Measurements from ENCODE around the gene IGFBP6. TPM values are rescaled to one million over a fixed set of nuclear protein-coding genes. Genes with fewer than 3 reads are reported as not detected.

The IGFBP6 gene
- total RNA-seq, 1 donor from 2014 or later: 102 TPM

DNA sequence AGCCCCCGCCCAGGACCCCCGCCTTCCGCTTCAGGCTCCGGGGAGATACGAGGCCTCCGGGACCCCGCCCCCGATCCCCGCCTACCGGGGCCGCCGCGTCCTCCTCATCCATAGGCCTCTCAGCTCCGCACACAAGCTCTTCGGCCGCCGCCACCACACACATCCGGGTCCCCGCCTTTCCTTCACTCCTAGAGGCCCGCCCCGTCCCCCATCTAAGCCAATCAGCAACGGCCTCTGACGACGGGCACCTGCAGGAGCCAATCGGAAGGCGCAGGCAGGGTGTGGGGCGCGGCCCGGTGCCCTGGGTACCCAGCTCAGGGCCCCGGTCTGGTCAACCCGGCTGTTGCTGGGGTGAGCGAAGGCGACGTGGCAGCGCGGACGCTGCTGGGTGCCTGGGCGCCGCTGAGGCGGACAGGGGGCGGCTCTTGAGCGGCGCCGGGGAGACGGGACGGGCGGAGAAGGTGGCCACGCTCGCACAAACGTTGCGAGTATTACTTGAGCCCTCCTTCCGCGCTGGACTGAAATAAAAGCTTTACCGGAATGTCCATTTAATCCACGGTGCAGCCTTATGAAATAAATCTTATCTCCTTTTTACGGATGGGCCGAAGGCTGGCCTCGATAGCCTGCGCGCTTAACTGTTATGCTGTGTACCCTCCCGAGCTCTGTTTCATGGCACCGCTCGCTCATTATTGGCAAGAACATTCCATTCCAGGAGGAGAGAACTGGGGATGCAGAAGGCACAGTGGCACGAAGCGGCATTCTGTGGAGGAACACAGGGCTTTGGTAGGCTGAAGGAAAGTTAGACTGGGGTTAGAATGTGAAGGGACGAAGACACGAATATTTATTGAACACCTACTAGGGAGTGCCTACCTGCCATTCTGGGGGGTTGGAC is 18.0 kb upstream of the IGFBP6 start, which contains the start of gene SPRYD3:
Gene SPRYD3 (minus strand): TSS at position 165 of the 892 bp plus-strand sequence. CDS start 57 bp downstream, at position 108.
- DNase-seq (ENCODE audit: low read depth): peak; percentile 49
- H3K4me3 ChIP-seq (ENCODE audit: low read depth, low read length): peak within 1 kb of the TSS; percentile 84
- TF ChIP-seq, protein P1, sequence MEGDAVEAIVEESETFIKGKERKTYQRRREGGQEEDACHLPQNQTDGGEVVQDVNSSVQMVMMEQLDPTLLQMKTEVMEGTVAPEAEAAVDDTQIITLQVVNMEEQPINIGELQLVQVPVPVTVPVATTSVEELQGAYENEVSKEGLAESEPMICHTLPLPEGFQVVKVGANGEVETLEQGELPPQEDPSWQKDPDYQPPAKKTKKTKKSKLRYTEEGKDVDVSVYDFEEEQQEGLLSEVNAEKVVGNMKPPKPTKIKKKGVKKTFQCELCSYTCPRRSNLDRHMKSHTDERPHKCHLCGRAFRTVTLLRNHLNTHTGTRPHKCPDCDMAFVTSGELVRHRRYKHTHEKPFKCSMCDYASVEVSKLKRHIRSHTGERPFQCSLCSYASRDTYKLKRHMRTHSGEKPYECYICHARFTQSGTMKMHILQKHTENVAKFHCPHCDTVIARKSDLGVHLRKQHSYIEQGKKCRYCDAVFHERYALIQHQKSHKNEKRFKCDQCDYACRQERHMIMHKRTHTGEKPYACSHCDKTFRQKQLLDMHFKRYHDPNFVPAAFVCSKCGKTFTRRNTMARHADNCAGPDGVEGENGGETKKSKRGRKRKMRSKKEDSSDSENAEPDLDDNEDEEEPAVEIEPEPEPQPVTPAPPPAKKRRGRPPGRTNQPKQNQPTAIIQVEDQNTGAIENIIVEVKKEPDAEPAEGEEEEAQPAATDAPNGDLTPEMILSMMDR (conservative IDR thresholded peaks at IDR 0.05; ENCODE audit: low read depth, low read length): no peak

DNA sequence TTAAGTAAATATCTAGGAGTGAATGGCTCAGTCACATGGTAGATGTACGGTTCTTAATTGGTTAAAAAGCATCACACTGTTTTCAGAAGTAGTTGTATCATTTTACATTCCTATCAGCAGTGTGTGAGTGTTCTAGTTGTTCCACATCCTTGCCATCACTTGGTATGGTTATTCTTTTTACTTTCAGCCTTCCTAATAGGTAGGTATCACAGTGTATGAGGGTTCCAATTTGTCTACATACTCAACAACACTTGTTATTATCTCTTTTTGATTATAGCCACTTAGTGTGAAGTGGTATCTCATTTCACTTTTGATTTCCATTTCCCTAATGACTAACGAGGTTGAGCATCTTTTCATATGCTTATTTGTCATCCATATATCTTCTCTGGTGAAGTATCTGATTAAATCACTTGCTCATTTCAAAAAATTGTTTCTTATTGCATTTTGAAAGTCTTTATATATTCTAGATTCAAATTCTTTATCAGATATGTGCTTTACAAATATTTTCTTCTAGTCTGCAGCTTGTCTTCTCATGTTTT is 14.8 kb upstream of the IGFBP6 start:
- DNase-seq (ENCODE audit: low read depth): no peak
- TF ChIP-seq, protein P1 (conservative IDR thresholded peaks at IDR 0.05; ENCODE audit: low read depth, low read length): no peak
- H3K4me3 ChIP-seq (ENCODE audit: low read depth, low read length): no peak overlapping the region

DNA sequence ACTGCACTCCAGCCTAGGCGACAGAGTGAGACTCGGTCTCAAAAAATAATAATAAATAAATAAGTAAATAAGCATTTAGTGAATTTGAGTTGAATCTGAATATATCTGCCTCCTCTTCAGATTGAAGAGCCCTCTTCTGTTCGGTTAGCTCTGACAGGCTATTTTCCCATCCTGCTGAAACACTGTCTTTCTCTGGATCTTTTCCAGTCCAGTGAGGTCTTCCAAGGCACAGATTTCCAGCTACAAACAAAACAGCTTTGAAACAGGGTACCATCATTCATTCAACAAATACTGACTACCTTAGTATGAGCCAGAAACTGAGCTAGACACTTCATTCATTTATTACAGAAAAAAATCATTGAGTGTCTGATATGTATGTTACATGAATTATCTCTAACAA is 11.1 kb upstream of the IGFBP6 start:
- no peak for DNase-seq (ENCODE audit: low read depth)
- no peak overlapping the region for H3K4me3 ChIP-seq (ENCODE audit: low read depth, low read length)
- TF ChIP-seq, protein P1 (conservative IDR thresholded peaks at IDR 0.05; ENCODE audit: low read depth, low read length): no peak

DNA sequence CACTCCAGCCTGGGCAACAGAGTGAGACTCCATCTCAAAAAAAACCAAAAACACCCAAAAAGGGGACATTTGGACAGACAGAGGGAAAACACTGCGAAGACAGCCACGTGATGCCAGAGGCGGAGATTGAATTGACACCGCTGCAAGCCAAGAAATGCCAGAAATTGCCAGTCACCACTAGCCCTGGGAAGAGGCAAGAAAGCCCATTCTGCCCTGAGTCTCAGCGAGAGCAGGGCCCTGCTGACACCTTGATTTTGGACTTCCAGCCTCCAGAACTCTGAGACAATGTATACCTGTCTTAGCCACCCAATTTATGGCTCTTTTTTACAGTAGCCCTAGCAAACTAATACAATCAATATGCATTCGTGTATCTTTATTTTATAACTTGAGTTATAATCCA is 7.4 kb upstream of the IGFBP6 start:
- no peak overlapping the region for H3K4me3 ChIP-seq (ENCODE audit: low read depth, low read length)
- DNase-seq (ENCODE audit: low read depth): no peak
- TF ChIP-seq, protein P1 (conservative IDR thresholded peaks at IDR 0.05; ENCODE audit: low read depth, low read length): no peak

DNA sequence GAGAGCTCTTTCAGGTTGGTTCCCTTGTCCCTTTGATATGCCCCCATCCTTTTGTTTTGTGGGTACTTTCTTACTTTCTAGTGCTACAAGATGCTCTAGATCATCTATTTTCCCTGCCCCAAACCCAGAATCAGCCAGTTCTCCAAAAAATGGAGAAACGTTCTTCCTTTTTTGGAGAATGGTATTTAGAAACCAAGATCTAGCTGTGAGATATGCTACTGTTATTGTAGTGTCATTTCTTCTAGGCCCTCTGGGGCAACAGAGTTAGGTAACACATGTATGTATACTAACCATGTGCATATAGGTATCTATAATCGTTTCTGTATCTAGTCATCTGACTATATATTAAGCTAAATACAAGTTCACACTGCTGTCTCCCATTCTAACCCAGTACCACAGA is 6.9 kb upstream of the IGFBP6 start:
- no peak overlapping the region for H3K4me3 ChIP-seq (ENCODE audit: low read depth, low read length)
- TF ChIP-seq, protein P1 (conservative IDR thresholded peaks at IDR 0.05; ENCODE audit: low read depth, low read length): no peak
- DNase-seq (ENCODE audit: low read depth): no peak

DNA sequence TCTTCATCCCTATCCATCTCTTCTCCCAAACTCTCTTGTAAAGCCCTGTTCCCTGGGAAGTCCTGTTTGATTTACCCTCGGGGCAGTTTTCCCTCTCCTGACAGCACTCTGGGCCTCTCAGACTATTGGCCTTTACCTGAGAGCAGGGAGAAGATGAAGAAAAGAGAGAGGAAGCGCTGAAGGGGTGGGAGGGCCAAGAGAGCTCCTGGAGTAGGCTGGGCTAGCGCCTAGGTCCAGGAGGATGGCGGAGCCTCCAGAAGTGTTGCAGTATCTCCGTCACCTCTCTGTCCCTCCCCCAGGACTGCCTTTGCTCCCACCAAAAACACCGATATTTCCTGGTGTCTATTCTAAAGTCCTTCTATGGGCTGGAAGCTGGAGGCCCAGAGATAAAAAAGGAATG is 5.7 kb upstream of the IGFBP6 start:
- no peak overlapping the region for H3K4me3 ChIP-seq (ENCODE audit: low read depth, low read length)
- DNase-seq (ENCODE audit: low read depth): no peak
- TF ChIP-seq, protein P1 (conservative IDR thresholded peaks at IDR 0.05; ENCODE audit: low read depth, low read length): no peak

Data from epithelial cell of proximal tubule (primary cell).